Effector memory CD8-positive, alpha-beta T cell (primary cell): ENCODE results near the gene WDCP.
"Not testable (repeated sequence)": the region's sequence is repeated elsewhere in the genome, so short reads cannot be mapped to it uniquely, and the experiment has no call there.

ENCODE experiments used
- ATAC-seq: fragments of 150-1000 bp; cut with Tn5 transposase; replicated peaks from 2 replicates; pipeline ENCODE4 v1.10.0; 2021; ENCODE audit warnings: mild to moderate bottlenecking, moderate library complexity
- DNase-seq, 3 experiments: peaks; one replicate each; pipeline ENCODE4 v3.0.0; 2021
- H3K27ac Mint-ChIP-seq, 2 donors: one replicate each; pipeline ENCODE4 v1.8.0; 2022; ENCODE audit warnings: mild to moderate bottlenecking in 2 of 2, mixed read lengths in 2 of 2, moderate library complexity in 2 of 2
- H3K27me3 Mint-ChIP-seq, 2 donors: one replicate each; pipeline ENCODE4 v1.8.0; 2022; ENCODE audit warnings: mixed read lengths in 2 of 2
- H3K36me3 Mint-ChIP-seq: one replicate; pipeline ENCODE4 v1.8.0; 2022; ENCODE audit warnings: mild to moderate bottlenecking, moderate library complexity, mixed read lengths; ENCODE audit not compliant: insufficient read depth
- H3K4me1 Mint-ChIP-seq, 2 donors: one replicate each; pipeline ENCODE4 v1.8.0; 2022; ENCODE audit warnings: low read depth in 2 of 2, mixed read lengths in 2 of 2
- H3K4me3 Mint-ChIP-seq, 2 donors: one replicate each; pipeline ENCODE4 v1.8.0; 2022; ENCODE audit warnings: mild to moderate bottlenecking in 2 of 2, mixed read lengths in 2 of 2, moderate library complexity in 2 of 2
- H3K9me3 Mint-ChIP-seq, 2 donors: one replicate each; pipeline ENCODE4 v1.8.0; 2022; ENCODE audit warnings: mixed read lengths in 2 of 2

Gene WDCP

GRCh38 chr2:24022975-24023575, 24.1 kb downstream of the WDCP start:
- no peaks in the 10 kb centered on the region for H3K9me3 Mint-ChIP-seq
- DNase-seq: no peak
- peaks cover 0 to 4% of the 10 kb centered on the region in 2 donors for H3K4me1 Mint-ChIP-seq
- H3K36me3 Mint-ChIP-seq: peaks cover 6% of the 10 kb centered on the region
- no peak for ATAC-seq
- H3K4me3 Mint-ChIP-seq: no peak overlapping the region
- no peaks in the 10 kb centered on the region for H3K27me3 Mint-ChIP-seq
- peak overlapping the region in 1 of 2 donors; percentile 33 for H3K27ac Mint-ChIP-seq

- H3K9me3 Mint-ChIP-seq: no peaks in the 10 kb centered on the region
- no peak for DNase-seq
- H3K27ac Mint-ChIP-seq: peak overlapping the region in 1 of 2 donors; percentile 33
- H3K4me1 Mint-ChIP-seq: peaks cover 0 to 4% of the 10 kb centered on the region in 2 donors
- H3K27me3 Mint-ChIP-seq: no peaks in the 10 kb centered on the region
- no peak overlapping the region for H3K4me3 Mint-ChIP-seq
- peaks cover 2% of the 10 kb centered on the region for H3K36me3 Mint-ChIP-seq
- ATAC-seq: no peak
Observed at GRCh38 chr2:24022324-24022974, 24.7 kb downstream of the WDCP start.

- peak; percentile 26 for ATAC-seq
- Mint-ChIP-seq H3K9me3 (no peaks in the 10 kb centered on the region), H3K4me3 (no peak overlapping the region), H3K27ac (no peak overlapping the region), H3K4me1 (peaks cover 0 to 4% of the 10 kb centered on the region in 2 donors), H3K36me3 (no peaks in the 10 kb centered on the region), H3K27me3 (no peaks in the 10 kb centered on the region)
- no peak for DNase-seq
Observed at GRCh38 chr2:24021122-24021998, 25.8 kb downstream of the WDCP start.

GRCh38 chr2:24020244-24020643, 26.9 kb downstream of the WDCP start:
- Mint-ChIP-seq H3K4me3 (no peak overlapping the region), H3K9me3 (no peaks in the 10 kb centered on the region), H3K36me3 (no peaks in the 10 kb centered on the region), H3K27me3 (no peaks in the 10 kb centered on the region), H3K4me1 (peaks cover 0 to 4% of the 10 kb centered on the region in 2 donors), H3K27ac (no peak overlapping the region)
- DNase-seq (no peak), ATAC-seq (no peak)

- DNase-seq (no peak), ATAC-seq (no peak)
- H3K4me1 Mint-ChIP-seq: peaks cover 0 to 2% of the 10 kb centered on the region in 2 donors
- no peak overlapping the region for H3K4me3 Mint-ChIP-seq
- peaks cover 0 to 2% of the 10 kb centered on the region in 2 donors for H3K27me3 Mint-ChIP-seq
- no peak overlapping the region for H3K27ac Mint-ChIP-seq
- H3K9me3 Mint-ChIP-seq: no peaks in the 10 kb centered on the region
- H3K36me3 Mint-ChIP-seq: no peaks in the 10 kb centered on the region
Observed at GRCh38 chr2:24019729-24020128, 27.5 kb downstream of the WDCP start.

GRCh38 chr2:24018241-24018640, 28.9 kb downstream of the WDCP start:
- H3K27ac Mint-ChIP-seq: no peak overlapping the region
- ATAC-seq (no peak), DNase-seq (no peak)
- H3K4me1 Mint-ChIP-seq: peaks cover 0 to 2% of the 10 kb centered on the region in 2 donors
- no peaks in the 10 kb centered on the region for H3K36me3 Mint-ChIP-seq
- peaks cover 9% of the 10 kb centered on the region in 2 donors for H3K27me3 Mint-ChIP-seq
- no peaks in the 10 kb centered on the region for H3K9me3 Mint-ChIP-seq
- H3K4me3 Mint-ChIP-seq: no peak overlapping the region

GRCh38 chr2:24017711-24018110, 29.5 kb downstream of the WDCP start:
- DNase-seq: no peak
- ATAC-seq: no peak
- Mint-ChIP-seq H3K27ac (no peak overlapping the region), H3K36me3 (no peaks in the 10 kb centered on the region), H3K4me3 (no peak overlapping the region), H3K9me3 (no peaks in the 10 kb centered on the region), H3K4me1 (peaks cover 0 to 2% of the 10 kb centered on the region in 2 donors), H3K27me3 (peaks cover 10 to 14% of the 10 kb centered on the region in 2 donors)

- no peak overlapping the region for H3K4me3 Mint-ChIP-seq
- no peaks in the 10 kb centered on the region for H3K36me3 Mint-ChIP-seq
- no peaks in the 10 kb centered on the region for H3K4me1 Mint-ChIP-seq
- no peak overlapping the region for H3K27ac Mint-ChIP-seq
- H3K9me3 Mint-ChIP-seq: no peaks in the 10 kb centered on the region
- peaks cover 16 to 18% of the 10 kb centered on the region in 2 donors for H3K27me3 Mint-ChIP-seq
- DNase-seq (no peak), ATAC-seq (no peak)
Observed at GRCh38 chr2:24016853-24017703, 30.1 kb downstream of the WDCP start.

GRCh38 chr2:24016376-24016761, 30.8 kb downstream of the WDCP start:
- no peak for DNase-seq
- no peak for ATAC-seq
- Mint-ChIP-seq H3K4me3 (no peak overlapping the region), H3K27ac (no peak overlapping the region), H3K9me3 (no peaks in the 10 kb centered on the region), H3K27me3 (peaks cover 23 to 25% of the 10 kb centered on the region in 2 donors), H3K4me1 (peaks cover under 1 to 4% of the 10 kb centered on the region in 2 donors), H3K36me3 (no peaks in the 10 kb centered on the region)

GRCh38 chr2:24015562-24016375, 31.4 kb downstream of the WDCP start:
- Mint-ChIP-seq H3K9me3 (no peaks in the 10 kb centered on the region), H3K36me3 (no peaks in the 10 kb centered on the region), H3K4me3 (no peak overlapping the region), H3K27ac (no peak overlapping the region), H3K4me1 (peaks cover 5 to 7% of the 10 kb centered on the region in 2 donors), H3K27me3 (peaks cover 29 to 31% of the 10 kb centered on the region in 2 donors)
- ATAC-seq: no peak
- DNase-seq: no peak

GRCh38 chr2:24014902-24015301, 32.3 kb downstream of the WDCP start:
- H3K4me3 Mint-ChIP-seq, ATAC-seq, H3K4me1 Mint-ChIP-seq, H3K36me3 Mint-ChIP-seq, DNase-seq, H3K9me3 Mint-ChIP-seq: not testable (repeated sequence)
- Mint-ChIP-seq H3K27ac (peak overlapping the region in 1 of 2 donors; percentile 3), H3K27me3 (peaks cover 31% of the 10 kb centered on the region in 2 donors)

- ATAC-seq (no peak), DNase-seq (no peak)
- Mint-ChIP-seq H3K27me3 (peaks cover 31 to 45% of the 10 kb centered on the region in 2 donors), H3K4me3 (no peak overlapping the region), H3K4me1 (peaks cover 5 to 7% of the 10 kb centered on the region in 2 donors), H3K9me3 (no peaks in the 10 kb centered on the region), H3K27ac (no peak overlapping the region), H3K36me3 (no peaks in the 10 kb centered on the region)
Observed at GRCh38 chr2:24012521-24013188, 34.5 kb downstream of the WDCP start.
